Endothelial cell of umbilical vein (primary cell): Measurements from ENCODE around the gene MESD. TPM values are rescaled to one million over a fixed set of nuclear protein-coding genes. Genes with fewer than 3 reads are reported as not detected.

Source experiments
- BruUV-seq: library from RNA; stranded (reverse); fragments of 400-500 nt; replicated peaks from 2 replicates; lab custom pipeline; 2021; lab: Mats Ljungman, UMichigan
- CTCF ChIA-PET: fragments of 300-600, 350-600 bp; sonication (Branson Sonifier 250); formaldehyde crosslinking; loops from one replicate; lab custom pipeline; 2021; ENCODE audit warnings: antibody characterized with exemption, inconsistent platforms; lab: Charles Lee
- POLR2A ChIA-PET: fragments of 300-600, 350-600 bp; sonication (Branson Sonifier 250); formaldehyde crosslinking; loops from one replicate; lab custom pipeline; 2021; ENCODE audit warnings: antibody characterized with exemption, inconsistent platforms; lab: Charles Lee
- DNase-seq: peaks from one replicate; pipeline ENCODE4 v3.0.0-alpha.2; 2011; ENCODE audit warnings: low read depth, low spot score
- FAIRE-seq: peaks from 2 replicates; lab custom pipeline; 2011; peaks lifted over from hg19 to GRCh38; lab: Jason Lieb, UNC
- H2AFZ ChIP-seq: 2 replicates; pipeline ENCODE4 v1.6.0; 2012; ENCODE audit warnings: low read depth, low read length, control low read depth, inconsistent platforms
- H3K27ac ChIP-seq: 2 replicates; pipeline ENCODE4 v1.5.1; 2011; ENCODE audit warnings: low read depth, mild to moderate bottlenecking, control low read depth, low read length, moderate library complexity; ENCODE audit not compliant: insufficient read depth
- H3K27me3 ChIP-seq, 2 experiments: 2 replicates each; pipeline versions ENCODE4 v1.6.0 to v1.6.1; 2011; ENCODE audit warnings: low read length in 2 of 2, mixed read lengths in 1 of 2; ENCODE audit not compliant: control insufficient read depth in 2 of 2, insufficient read depth in 2 of 2
- H3K36me3 ChIP-seq, 2 experiments: 2 replicates in 1 of 2; 3 replicates in 1 of 2; pipeline ENCODE4 v1.5.1; 2011; ENCODE audit warnings: low read length in 2 of 2, mild to moderate bottlenecking in 1 of 2, moderate library complexity in 1 of 2; ENCODE audit not compliant: control insufficient read depth in 2 of 2, insufficient read depth in 2 of 2; ENCODE audit errors: extremely low read depth in 1 of 2
- H3K4me1 ChIP-seq: 3 replicates; pipeline ENCODE4 v1.5.1; 2011; ENCODE audit warnings: mild to moderate bottlenecking, low read length; ENCODE audit not compliant: control insufficient read depth, insufficient read depth; ENCODE audit errors: extremely low read depth
- H3K4me2 ChIP-seq: 2 replicates; pipeline ENCODE4 v1.6.1; 2011; ENCODE audit warnings: low read length, control low read depth, mixed read lengths; ENCODE audit not compliant: insufficient read depth
- H3K4me3 ChIP-seq, 3 experiments: fragments of 200-600 bp in 1 of 3; sonication (generic), shearing (Covaris generic) in 1 of 3; replicated peaks in 1 of 3; 2 replicates each; pipeline ENCODE4 v1.5.1; 2011 to 2016; ENCODE audit warnings: control low read depth in 3 of 3, low read length in 3 of 3, mild to moderate bottlenecking in 2 of 3, inconsistent platforms in 1 of 3, low read depth in 1 of 3, moderate library complexity in 1 of 3; ENCODE audit not compliant: insufficient read depth in 1 of 3
- H3K79me2 ChIP-seq: 2 replicates; pipeline ENCODE4 v1.6.0; 2012; ENCODE audit warnings: low read length, inconsistent platforms; ENCODE audit not compliant: control insufficient read depth, insufficient read depth
- H3K9ac ChIP-seq: replicated peaks from 2 replicates; pipeline ENCODE3; 2011; ENCODE audit warnings: low read length, control low read depth; ENCODE audit not compliant: insufficient read depth; ENCODE audit errors: extremely low read depth
- H3K9me1 ChIP-seq: replicated peaks from 3 replicates; pipeline ENCODE4 v1.6.0; 2011; ENCODE audit warnings: mild to moderate bottlenecking, low read length; ENCODE audit not compliant: control insufficient read depth, insufficient read depth; ENCODE audit errors: extremely low read depth
- H3K9me3 ChIP-seq: replicated peaks from 2 replicates; pipeline ENCODE4 v1.5.1; 2012; ENCODE audit warnings: low read length, inconsistent platforms; ENCODE audit not compliant: control insufficient read depth, insufficient read depth
- H4K20me1 ChIP-seq: replicated peaks from 2 replicates; pipeline ENCODE3; 2011; ENCODE audit warnings: mild to moderate bottlenecking, low read length; ENCODE audit not compliant: control insufficient read depth, insufficient read depth; ENCODE audit errors: extremely low read depth
- CTCF ChIP-seq, 2 donors: IDR thresholded peaks; 1 replicate in 1 of 2; 2 replicates in 1 of 2; pipeline ENCODE4 v1.5.1; 2011; ENCODE audit warnings: low read length in 2 of 2, mild to moderate bottlenecking in 2 of 2, moderate library complexity in 2 of 2, control low read depth in 1 of 2, inconsistent platforms in 1 of 2, low read depth in 1 of 2; ENCODE audit not compliant: insufficient read depth in 1 of 2; ENCODE audit errors: extremely low read depth in 1 of 2
- FOS ChIP-seq: IDR thresholded peaks from 2 replicates; pipeline ENCODE4 v1.6.1; 2011; ENCODE audit warnings: mild to moderate bottlenecking, low read length, moderate library complexity, borderline replicate concordance; ENCODE audit not compliant: insufficient read depth
- MAX ChIP-seq: IDR thresholded peaks from 2 replicates; pipeline ENCODE4 v1.6.1; 2011; ENCODE audit not compliant: insufficient read depth, insufficient read length
- POLR2AphosphoS5 ChIP-seq: IDR thresholded peaks from 2 replicates; pipeline ENCODE4 v1.6.1; 2012; ENCODE audit warnings: low read depth, mild to moderate bottlenecking, control low read depth, low read length, moderate library complexity; ENCODE audit not compliant: insufficient read depth
- dilution Hi-C: fragments of 300-500 bp; cut with MboI; formaldehyde crosslinking; loops from one replicate; pipeline ENCODE4 v1.15.0; 2019; ENCODE audit warnings: low sequenced_read_pairs; ENCODE audit not compliant: extremely low pct_ligation_motif_present
- intact Hi-C: fragments of 100-400 bp; cut with micrococcal nuclease; formaldehyde crosslinking; loops from one replicate; pipeline ENCODE4 v1.10.0; 2022
- polyA plus RNA-seq, 4 experiments: library from polyadenylated mRNA; depleted of rRNA in 3 of 4; stranded (reverse) in 3 of 4; unstranded in 1 of 4; fragments of >200 nt; gene quantifications; 2 replicates each; pipeline versions ENCODE4 v1.2.1 to v1.2.3, GENCODE V29; 2011 to 2012; ENCODE audit warnings: missing spikeins in 1 of 4
- total RNA-seq: library from RNA; stranded (reverse); gene quantifications from 2 replicates; pipeline ENCODE4 v1.2.3, GENCODE V29; 2021

MESD gene
- total and polyA plus RNA-seq, 2 donors (not counting 3 experiments of a cell fraction or from before 2014, with no cell fraction given), result 12.8 to 30.5 TPM

- Histone ChIP-seq H3K4me1 (peaks cover 35% of the 10 kb centered on the region), H3K9me1 (no peaks in the 10 kb centered on the region), H3K4me2 (peak overlapping the region; percentile 82), H3K9ac (peak overlapping the region; percentile 96), H4K20me1 (peaks cover 4% of the 10 kb centered on the region), H3K36me3 (peaks cover 0 to 4% of the 10 kb centered on the region in 2 experiments), H3K27ac (peak overlapping the region; percentile 50), H3K79me2 (peaks cover 60% of the 10 kb centered on the region), H3K4me3 (peak overlapping the region; percentile 72 to 87 (median 75)), H3K27me3 (no peaks in the 10 kb centered on the region), H2AFZ (no peak overlapping the region), H3K9me3 (no peaks in the 10 kb centered on the region)
- intact Hi-C loops, result loop anchor here (1.0 to 10.0 kb wide), 2 partner anchors 27 to 1042 kb away; partner anchors contain the start of gene MEX3B
- ChIA-PET POLR2A (interaction anchor here (1.0 to 2.7 kb wide), 7 partner anchors 11 to 104 kb away, joined by 3 to 16 read pairs (median 5); no protein-coding TSS in a partner anchor), CTCF (interaction anchor here (0.6 to 8.6 kb wide), 14 partner anchors 8 to 1638 kb away, joined by 3 to 114 read pairs (median 6); no protein-coding TSS in a partner anchor)
- BruUV-seq, result no TSS peak
- FAIRE-seq (no peak), DNase-seq (peak; percentile 51)
- TF ChIP-seq MAX (peak; percentile 34), POLR2AphosphoS5 (no peak), FOS (no peak), CTCF (IDR thresholded peaks at IDR 0.05; ENCODE audit: extremely low read depth in 1 of 2, insufficient read depth in 1 of 2, low read depth in 1 of 2, low read length in 2 of 2) (peak; percentile 6 to 38)
- dilution Hi-C loops, result no loop called here
These were observed 12.9 kb upstream of the MESD start for GRCh38 chr15:81002331-81003096.
